Measurements from ENCODE around the gene ARID4B. TPM values are rescaled to one million over a fixed set of nuclear protein-coding genes. Genes with fewer than 3 reads are reported as not detected.

The ARID4B gene
- total RNA-seq, 1 experiment from 2014 or later = 34.0 TPM

DNA sequence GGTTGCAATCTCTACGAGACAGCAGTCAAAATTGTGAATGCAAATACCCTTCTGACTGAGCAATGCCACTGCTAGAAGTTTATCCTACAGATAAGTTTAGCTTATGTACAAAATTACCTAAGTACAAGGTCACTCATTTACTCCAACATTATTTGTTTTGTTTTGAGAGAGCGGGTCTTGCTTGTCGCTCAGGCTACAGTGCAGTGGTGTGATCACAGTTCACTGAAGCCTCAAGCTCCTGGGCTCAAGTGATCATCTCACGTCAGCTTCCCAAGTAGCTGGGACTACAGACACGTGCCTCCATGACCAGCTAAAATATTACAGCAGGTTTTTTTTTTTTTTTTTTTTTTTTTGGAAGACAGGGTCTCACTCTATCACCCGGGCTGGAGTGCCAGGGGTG is 182.3 kb downstream of the ARID4B start:
- H2BK20ac ChIP-seq (ENCODE audit: low read depth, low read length, poor library complexity, severe bottlenecking) = no peak overlapping the region
- Mint-ChIP-seq H3K9me3 (no peaks in the 10 kb centered on the region; a peak in 1 of 5 replicates), H3K4me3 (no peak overlapping the region), H3K27me3 (ENCODE audit: low read depth) (no peaks in the 10 kb centered on the region), H3K27ac (peak overlapping the region in 1 of 3 experiments; percentile 44; a peak in 1 of 7 replicates), H3K36me3 (ENCODE audit: insufficient read depth in 1 of 3, low read depth in 3 of 3) (peaks cover 52 to 89% (median 85%) of the 10 kb centered on the region in 3 experiments), H3K4me1 (no peaks in the 10 kb centered on the region)
- no peak overlapping the region for H2BK12ac ChIP-seq (ENCODE audit: insufficient read length, low read depth, low read length)
- H4K91ac ChIP-seq (ENCODE audit: insufficient read length, low read depth, low read length) = no peak overlapping the region
- no peak for DNase-seq
- no peaks in the 10 kb centered on the region; the same call in 1 of the 2 replicates for H3K79me2 ChIP-seq (ENCODE audit: insufficient read depth, low read length)
- H3K14ac ChIP-seq (ENCODE audit: insufficient read depth, low read length) = no peak overlapping the region
- no peak overlapping the region for H3K56ac ChIP-seq (ENCODE audit: insufficient read length, low read depth, low read length)
- H3K27me3 ChIP-seq (ENCODE audit: insufficient read depth, low read length) = no peaks in the 10 kb centered on the region
- H3K23ac ChIP-seq (ENCODE audit: insufficient read length, low read depth, low read length) = no peak overlapping the region
- no peak overlapping the region for H2BK5ac ChIP-seq (ENCODE audit: insufficient read length, low read length)
- no peak overlapping the region for H3T11ph ChIP-seq (ENCODE audit: low read length)
- H4K8ac ChIP-seq (replicated peaks; ENCODE audit: insufficient read length, low read depth, low read length) = no peak overlapping the region
- no peak overlapping the region for H3K18ac ChIP-seq (ENCODE audit: insufficient read length, low read depth, low read length)
- no peaks in the 10 kb centered on the region for H3K4me1 ChIP-seq (ENCODE audit: insufficient read depth, low read length)
- no peak overlapping the region for H2BK15ac ChIP-seq (ENCODE audit: low read depth, low read length)
- H3K4ac ChIP-seq (ENCODE audit: low read depth, low read length) = no peak overlapping the region
- H4K20me1 ChIP-seq (ENCODE audit: control insufficient read depth, insufficient read depth, insufficient read length) = no peaks in the 10 kb centered on the region
- H3K9ac ChIP-seq (ENCODE audit: extremely low read depth, insufficient read length, low read length) = no peak overlapping the region
- no peak overlapping the region for H2BK120ac ChIP-seq (ENCODE audit: low read depth, low read length, poor library complexity, severe bottlenecking)
- H2AFZ ChIP-seq (ENCODE audit: low read length) = no peak overlapping the region
- TF ChIP-seq, protein P1, sequence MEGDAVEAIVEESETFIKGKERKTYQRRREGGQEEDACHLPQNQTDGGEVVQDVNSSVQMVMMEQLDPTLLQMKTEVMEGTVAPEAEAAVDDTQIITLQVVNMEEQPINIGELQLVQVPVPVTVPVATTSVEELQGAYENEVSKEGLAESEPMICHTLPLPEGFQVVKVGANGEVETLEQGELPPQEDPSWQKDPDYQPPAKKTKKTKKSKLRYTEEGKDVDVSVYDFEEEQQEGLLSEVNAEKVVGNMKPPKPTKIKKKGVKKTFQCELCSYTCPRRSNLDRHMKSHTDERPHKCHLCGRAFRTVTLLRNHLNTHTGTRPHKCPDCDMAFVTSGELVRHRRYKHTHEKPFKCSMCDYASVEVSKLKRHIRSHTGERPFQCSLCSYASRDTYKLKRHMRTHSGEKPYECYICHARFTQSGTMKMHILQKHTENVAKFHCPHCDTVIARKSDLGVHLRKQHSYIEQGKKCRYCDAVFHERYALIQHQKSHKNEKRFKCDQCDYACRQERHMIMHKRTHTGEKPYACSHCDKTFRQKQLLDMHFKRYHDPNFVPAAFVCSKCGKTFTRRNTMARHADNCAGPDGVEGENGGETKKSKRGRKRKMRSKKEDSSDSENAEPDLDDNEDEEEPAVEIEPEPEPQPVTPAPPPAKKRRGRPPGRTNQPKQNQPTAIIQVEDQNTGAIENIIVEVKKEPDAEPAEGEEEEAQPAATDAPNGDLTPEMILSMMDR (conservative IDR thresholded peaks at IDR 0.05) = no peak
- H3K9me3 ChIP-seq (ENCODE audit: control insufficient read depth, low read depth, low read length) = no peaks in the 10 kb centered on the region
- H2AK5ac ChIP-seq (ENCODE audit: insufficient read length, low read length) = no peak overlapping the region
- WGBS (ENCODE audit: extremely low coverage, insufficient read length, low lambda C conversion rate) = no CpG with 5 or more reads among the region's 6 CpGs
- H3K23me2 ChIP-seq (ENCODE audit: insufficient read length, low read depth, low read length, poor library complexity, severe bottlenecking) = no peaks in the 10 kb centered on the region
- no peak overlapping the region for H4K5ac ChIP-seq (ENCODE audit: insufficient read length, low read depth, low read length)
- peaks cover 7% of the 10 kb centered on the region for H3K79me1 ChIP-seq (ENCODE audit: insufficient read depth, low read depth, low read length, poor library complexity, severe bottlenecking)
- no peak overlapping the region for H3K4me2 ChIP-seq (ENCODE audit: insufficient read depth, insufficient read length, low read length)
- H3K27ac ChIP-seq (ENCODE audit: insufficient read length, low read depth, low read length) = no peak overlapping the region

All from H9 (cell line).